ENCODE results near the gene RIMBP3B. TPM values are rescaled to one million over a fixed set of nuclear protein-coding genes. Genes with fewer than 3 reads are reported as not detected.
"Not testable (repeated sequence)": the region's sequence is repeated elsewhere in the genome, so short reads cannot be mapped to it uniquely, and the experiment has no call there.

Gene RIMBP3B
- total RNA-seq: not detected
- polyA plus RNA-seq: under 1 TPM in 1 of 3 donors, not detected in 2; 0.03 TPM
- long read RNA-seq, donor 1: 0 reads
- long read RNA-seq, donor 2: 0 reads
- long read RNA-seq, donor 3: 0 reads
- long read RNA-seq, donor 4: 0 reads
- long read RNA-seq, donor 5: 0 reads
- long read RNA-seq, donor 6: 0 reads
- long read RNA-seq, donor 7: 0 reads
- long read RNA-seq, donor 8: 0 reads
- long read RNA-seq, donor 9: 0 reads
- long read RNA-seq, donor 10: 0 reads

GRCh38 chr22:21383701-21384467 lies at the start of gene RIMBP3B:
Gene RIMBP3B (plus strand): TSS chr22:21383751. CDS start chr22:21383859, 108 bp downstream.
- H3K4me3 ChIP-seq; DNase-seq; H3K9me3 ChIP-seq; H3K27me3 ChIP-seq; H3K36me3 ChIP-seq; H3K27ac ChIP-seq; H3K4me1 ChIP-seq; intact Hi-C loops (cut with DNase I; ENCODE audit: low total_unique reads): not testable (repeated sequence)
- no CpG with 5 or more reads among the region's 91 CpGs for WGBS, 5 donors

- WGBS, 5 donors: 84 to 90% (median 85%) methylated on average over 9 of the region's 12 CpGs; no CpG with 5 or more reads in 2 of the 5 donors
- H3K4me3 ChIP-seq; H3K4me1 ChIP-seq; H3K27ac ChIP-seq; DNase-seq; intact Hi-C loops (cut with DNase I; ENCODE audit: low total_unique reads); H3K9me3 ChIP-seq; H3K27me3 ChIP-seq; H3K36me3 ChIP-seq: not testable (repeated sequence)
Measured at GRCh38 chr22:21357527-21357926, 26.0 kb upstream of the RIMBP3B start.

- WGBS, 5 donors: 7% methylated on average over 10 of the region's 59 CpGs; no CpG with 5 or more reads in 4 of the 5 donors
- intact Hi-C loops (cut with DNase I; ENCODE audit: low total_unique reads); H3K4me1 ChIP-seq; H3K27me3 ChIP-seq; DNase-seq; H3K9me3 ChIP-seq; H3K36me3 ChIP-seq; H3K27ac ChIP-seq; H3K4me3 ChIP-seq: not testable (repeated sequence)
Measured at GRCh38 chr22:21360525-21360924, 23.0 kb upstream of the RIMBP3B start.

- H3K9me3 ChIP-seq; H3K36me3 ChIP-seq; DNase-seq; H3K27me3 ChIP-seq; intact Hi-C loops (cut with DNase I; ENCODE audit: low total_unique reads); H3K4me1 ChIP-seq; H3K4me3 ChIP-seq; H3K27ac ChIP-seq: not testable (repeated sequence)
- WGBS, 5 donors: no CpG with 5 or more reads among the region's 4 CpGs
Measured at GRCh38 chr22:21362473-21362872, 21.1 kb upstream of the RIMBP3B start.

GRCh38 chr22:21363061-21363460 lies 20.5 kb upstream of the RIMBP3B start:
- WGBS, 5 donors: 10 to 36% (median 24%) methylated on average over 1 to 2 of the region's 5 CpGs; no CpG with 5 or more reads in 1 of the 5 donors
- intact Hi-C loops (cut with DNase I; ENCODE audit: low total_unique reads); H3K4me3 ChIP-seq; DNase-seq; H3K4me1 ChIP-seq; H3K36me3 ChIP-seq; H3K27me3 ChIP-seq; H3K9me3 ChIP-seq; H3K27ac ChIP-seq: not testable (repeated sequence)

GRCh38 chr22:21363803-21364202 lies 19.7 kb upstream of the RIMBP3B start:
- H3K27me3 ChIP-seq; H3K4me3 ChIP-seq; H3K9me3 ChIP-seq; H3K27ac ChIP-seq; intact Hi-C loops (cut with DNase I; ENCODE audit: low total_unique reads); H3K4me1 ChIP-seq; DNase-seq; H3K36me3 ChIP-seq: not testable (repeated sequence)
- 68 to 96% (median 85%) methylated on average over 4 to 10 of the region's 11 CpGs; no CpG with 5 or more reads in 1 of the 5 donors for WGBS, 5 donors

- DNase-seq; H3K27me3 ChIP-seq; H3K9me3 ChIP-seq; intact Hi-C loops (cut with DNase I; ENCODE audit: low total_unique reads); H3K27ac ChIP-seq; H3K4me1 ChIP-seq; H3K36me3 ChIP-seq; H3K4me3 ChIP-seq: not testable (repeated sequence)
- WGBS, 5 donors: no CpG with 5 or more reads among the region's 11 CpGs
Measured at GRCh38 chr22:21364362-21364761, 19.2 kb upstream of the RIMBP3B start.

GRCh38 chr22:21365337-21365736 lies 18.2 kb upstream of the RIMBP3B start:
- H3K4me3 ChIP-seq; intact Hi-C loops (cut with DNase I; ENCODE audit: low total_unique reads); H3K9me3 ChIP-seq; H3K27ac ChIP-seq; H3K4me1 ChIP-seq; H3K27me3 ChIP-seq; H3K36me3 ChIP-seq; DNase-seq: not testable (repeated sequence)
- 27 to 83% (median 80%) methylated on average over 1 of the region's 4 CpGs; no CpG with 5 or more reads in 2 of the 5 donors for WGBS, 5 donors

GRCh38 chr22:21368603-21369310 lies 14.8 kb upstream of the RIMBP3B start:
- H3K27ac ChIP-seq; intact Hi-C loops (cut with DNase I; ENCODE audit: low total_unique reads); H3K9me3 ChIP-seq; H3K4me3 ChIP-seq; DNase-seq; H3K4me1 ChIP-seq; H3K27me3 ChIP-seq; H3K36me3 ChIP-seq: not testable (repeated sequence)
- 87 to 100% (median 96%) methylated on average over 2 to 3 of the region's 12 CpGs; no CpG with 5 or more reads in 1 of the 5 donors for WGBS, 5 donors

- H3K9me3 ChIP-seq; H3K4me1 ChIP-seq; H3K27me3 ChIP-seq; intact Hi-C loops (cut with DNase I; ENCODE audit: low total_unique reads); H3K4me3 ChIP-seq; DNase-seq; H3K36me3 ChIP-seq; H3K27ac ChIP-seq: not testable (repeated sequence)
- no CpG with 5 or more reads among the region's 4 CpGs for WGBS, 5 donors
Measured at GRCh38 chr22:21375880-21376279, 7.7 kb upstream of the RIMBP3B start.

- H3K27me3 ChIP-seq; H3K9me3 ChIP-seq; H3K27ac ChIP-seq; H3K36me3 ChIP-seq; H3K4me1 ChIP-seq; DNase-seq; intact Hi-C loops (cut with DNase I; ENCODE audit: low total_unique reads); H3K4me3 ChIP-seq: not testable (repeated sequence)
- no CpG with 5 or more reads among the region's 79 CpGs for WGBS, 5 donors
Measured at GRCh38 chr22:21384468-21385357, 1.2 kb downstream of the RIMBP3B start.

Data from stomach (tissue), 19 donors.